Measurements from ENCODE around the gene C3orf20. TPM values are rescaled to one million over a fixed set of nuclear protein-coding genes. Genes with fewer than 3 reads are reported as not detected.

C3orf20 gene
- total and polyA plus RNA-seq, 2 of the 4 experiments (the other 2 are of a cell fraction), result not detected

DNA sequence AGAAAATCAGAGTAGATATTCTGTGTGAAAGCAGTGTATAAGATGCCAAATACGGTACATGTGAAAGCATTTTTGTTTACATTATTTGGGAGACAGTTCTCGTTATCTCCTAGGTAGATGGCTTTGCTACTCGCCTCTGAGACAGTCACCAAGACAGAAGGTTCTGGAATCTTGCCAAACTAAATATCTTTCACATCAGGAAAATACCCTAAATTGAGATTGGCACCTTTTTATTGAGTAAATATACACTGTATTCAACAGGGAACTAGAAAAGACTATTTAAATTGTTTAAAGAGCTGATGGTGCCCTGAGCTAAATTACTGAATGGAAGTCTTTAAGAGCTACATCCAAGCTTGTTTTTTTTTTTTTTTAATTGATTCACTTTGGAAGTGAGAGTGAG, 147.2 kb downstream of the C3orf20 start:
- Histone ChIP-seq H2BK15ac (ENCODE audit: low read depth, low read length) (no peak overlapping the region), H3K4me3 (ENCODE audit: insufficient read depth, low read depth, low read length) (no peak overlapping the region), H2AK5ac (ENCODE audit: low read depth, low read length) (no peak overlapping the region), H4K91ac (ENCODE audit: insufficient read depth, low read depth, low read length) (no peak overlapping the region), H2BK20ac (ENCODE audit: low read depth, low read length) (no peak overlapping the region), H2BK5ac (ENCODE audit: low read depth, low read length, poor library complexity, severe bottlenecking) (no peak overlapping the region), H2AFZ (replicated peaks; ENCODE audit: low read length, poor library complexity) (no peak overlapping the region), H3K27ac (ENCODE audit: insufficient read depth, low read length) (no peak overlapping the region), H3K79me1 (ENCODE audit: low read depth in 1 of 2, low read length in 2 of 2) (no peaks in the 10 kb centered on the region), H4K5ac (ENCODE audit: low read depth, low read length) (no peak overlapping the region), H3K23ac (ENCODE audit: low read depth, low read length) (no peak overlapping the region), H4K8ac (ENCODE audit: low read depth in 2 of 2, low read length in 2 of 2) (no peak overlapping the region), H3K4me1 (ENCODE audit: control insufficient read depth, insufficient read depth, low read length) (no peaks in the 10 kb centered on the region), H2BK120ac (ENCODE audit: low read depth, low read length) (no peak overlapping the region), H3K36me3 (ENCODE audit: control insufficient read depth, insufficient read depth, low read length) (no peaks in the 10 kb centered on the region), H3K18ac (ENCODE audit: low read depth, low read length) (no peak overlapping the region), H3K27me3 (ENCODE audit: control insufficient read depth, insufficient read depth, low read length) (peaks cover 11% of the 10 kb centered on the region), H4K20me1 (ENCODE audit: insufficient read depth, low read length) (no peaks in the 10 kb centered on the region), H3K14ac (replicated peaks; ENCODE audit: low read depth, low read length) (no peak overlapping the region), H3K4me2 (ENCODE audit: low read depth, low read length) (no peak overlapping the region), H2AK9ac (replicated peaks; ENCODE audit: low read depth, low read length, poor library complexity) (no peak overlapping the region), H3K9me3 (ENCODE audit: control insufficient read depth, insufficient read depth, low read length) (no peaks in the 10 kb centered on the region), H3K4ac (ENCODE audit: low read depth, low read length) (no peak overlapping the region), H3K56ac (ENCODE audit: extremely low read depth, insufficient read depth, low read length) (no peak overlapping the region), H3K9ac (ENCODE audit: low read depth, low read length) (no peak overlapping the region), H3K9me1 (ENCODE audit: insufficient read depth, low read length) (no peaks in the 10 kb centered on the region)
- dilution Hi-C loops (cut with HindIII; ENCODE audit: low sequenced_read_pairs, unreplicated experiment) (no loop called here), intact Hi-C loops (cut with micrococcal nuclease) (no loop called here), in situ Hi-C loops (cut with MboI; ENCODE audit: low sequenced_read_pairs) (no loop called here)
- DNase-seq, result no peak
- POLR2A ChIA-PET (ENCODE audit: unreplicated experiment), result no interaction called here
- CTCF ChIA-PET, result no interaction called here
- 100% methylated on average over 1 of the region's 3 CpGs; no CpG with 5 or more reads in 1 of the 2 experiments for WGBS, 2 experiments (ENCODE audit: extremely low coverage in 2 of 2, insufficient read length in 1 of 2)
- no peak for ATAC-seq (ENCODE audit: low read depth)
- no TSS peak for BruUV-seq (replicated peaks)
- TF ChIP-seq RCOR1 (IDR thresholded peaks at IDR 0.05; ENCODE audit: insufficient replicate concordance, low read length) (no peak), RFX5 (IDR thresholded peaks at IDR 0.05; ENCODE audit: low read depth, low read length) (no peak), MAZ (IDR thresholded peaks at IDR 0.05; ENCODE audit: borderline replicate concordance, low read depth, low read length) (no peak), MXI1 (IDR thresholded peaks at IDR 0.05; ENCODE audit: borderline replicate concordance, low read depth, low read length) (no peak), ELK1 (IDR thresholded peaks at IDR 0.05; ENCODE audit: borderline replicate concordance, low read depth, low read length) (no peak), CTCF (conservative IDR thresholded peaks at IDR 0.05; ENCODE audit: low read depth, low read length) (no peak), CEBPB (IDR thresholded peaks at IDR 0.05; ENCODE audit: low read depth, low read length) (no peak), NFE2L2 (IDR thresholded peaks at IDR 0.05; ENCODE audit: low read depth, low read length) (no peak), CHD1 (IDR thresholded peaks at IDR 0.05; ENCODE audit: low read depth, low read length) (no peak), SMC3 (IDR thresholded peaks at IDR 0.05; ENCODE audit: low read depth, low read length) (no peak), FOS (IDR thresholded peaks at IDR 0.05; ENCODE audit: low read depth, low read length) (no peak), BHLHE40 (IDR thresholded peaks at IDR 0.05; ENCODE audit: low read depth, low read length) (no peak), MAFK (IDR thresholded peaks at IDR 0.05; ENCODE audit: low read depth, low read length) (no peak), POLR2A (IDR thresholded peaks at IDR 0.05; ENCODE audit: low read depth, low read length) (no peak), RAD21 (IDR thresholded peaks at IDR 0.05; ENCODE audit: low read length) (no peak)
- TF ChIP-seq, protein P1, sequence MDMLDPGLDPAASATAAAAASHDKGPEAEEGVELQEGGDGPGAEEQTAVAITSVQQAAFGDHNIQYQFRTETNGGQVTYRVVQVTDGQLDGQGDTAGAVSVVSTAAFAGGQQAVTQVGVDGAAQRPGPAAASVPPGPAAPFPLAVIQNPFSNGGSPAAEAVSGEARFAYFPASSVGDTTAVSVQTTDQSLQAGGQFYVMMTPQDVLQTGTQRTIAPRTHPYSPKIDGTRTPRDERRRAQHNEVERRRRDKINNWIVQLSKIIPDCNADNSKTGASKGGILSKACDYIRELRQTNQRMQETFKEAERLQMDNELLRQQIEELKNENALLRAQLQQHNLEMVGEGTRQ (IDR thresholded peaks at IDR 0.05; ENCODE audit: low read depth, low read length), result no peak
